ENCODE results near the gene DRAXIN. TPM values are rescaled to one million over a fixed set of nuclear protein-coding genes. Genes with fewer than 3 reads are reported as not detected.

DRAXIN gene
- total and polyA plus RNA-seq, 4 donors: 0.04 to 0.31 (median 0.14) TPM

GRCh38 chr1:11751087-11751486 is 59.6 kb downstream of the DRAXIN start:
- H3K27ac ChIP-seq (ENCODE audit: low read depth in 1 of 2, low read length in 1 of 2): no peak overlapping the region
- ATAC-seq (ENCODE audit: insufficient read depth, low FRiP score) (no peak), DNase-seq (no peak)
- TF ChIP-seq CTCF (IDR thresholded peaks at IDR 0.05; ENCODE audit: control extremely low read depth, extremely low read depth): no peak
- H3K27me3 ChIP-seq (ENCODE audit: control insufficient read depth in 3 of 3, insufficient read depth in 3 of 3, low read length in 2 of 3): no peaks in the 10 kb centered on the region
- H3K9ac ChIP-seq (ENCODE audit: insufficient read depth in 1 of 2, low read length in 2 of 2): no peak overlapping the region
- WGBS, 2 donors: 90 to 92% methylated on average over 9 of the region's 9 CpGs
- H3K4me1 ChIP-seq (ENCODE audit: control insufficient read depth in 5 of 5, insufficient read depth in 5 of 5, low read length in 5 of 5): no peaks in the 10 kb centered on the region
- peaks cover 0 to 41% (median 4%) of the 10 kb centered on the region in 4 donors for H3K36me3 ChIP-seq (ENCODE audit: control insufficient read depth in 4 of 4, insufficient read depth in 4 of 4, low read length in 4 of 4)
- no peak overlapping the region for H3K4me3 ChIP-seq
- no peaks in the 10 kb centered on the region for H3K9me3 ChIP-seq (ENCODE audit: control insufficient read depth in 4 of 4, insufficient read depth in 3 of 4, low read length in 3 of 4)

GRCh38 chr1:11752359-11753088 is 61.0 kb downstream of the DRAXIN start:
- 58 to 66% methylated on average over 15 to 17 of the region's 17 CpGs for WGBS, 2 donors

GRCh38 chr1:11753555-11754208 is 62.2 kb downstream of the DRAXIN start:
- no peak overlapping the region for H3K9ac ChIP-seq (ENCODE audit: insufficient read depth in 1 of 2, low read length in 2 of 2)
- no peak for ATAC-seq (ENCODE audit: insufficient read depth, low FRiP score)
- 68 to 76% methylated on average over 7 of the region's 7 CpGs for WGBS, 2 donors
- H3K36me3 ChIP-seq (ENCODE audit: control insufficient read depth in 4 of 4, insufficient read depth in 4 of 4, low read length in 4 of 4): peaks cover 0 to 22% (median under 1%) of the 10 kb centered on the region in 4 donors
- no peaks in the 10 kb centered on the region for H3K9me3 ChIP-seq (ENCODE audit: control insufficient read depth in 4 of 4, insufficient read depth in 3 of 4, low read length in 3 of 4)
- no peak overlapping the region for H3K27ac ChIP-seq (ENCODE audit: low read depth in 1 of 2, low read length in 1 of 2)
- H3K4me3 ChIP-seq: no peak overlapping the region
- H3K4me1 ChIP-seq (ENCODE audit: control insufficient read depth in 5 of 5, insufficient read depth in 5 of 5, low read length in 5 of 5): no peaks in the 10 kb centered on the region
- TF ChIP-seq CTCF (IDR thresholded peaks at IDR 0.05; ENCODE audit: control extremely low read depth, extremely low read depth): no peak
- no peaks in the 10 kb centered on the region for H3K27me3 ChIP-seq (ENCODE audit: control insufficient read depth in 3 of 3, insufficient read depth in 3 of 3, low read length in 2 of 3)
- DNase-seq: no peak

More at GRCh38 chr1:11752359-11753088, 61.0 kb downstream of the DRAXIN start:
- Histone ChIP-seq H3K4me1 (ENCODE audit: control insufficient read depth in 5 of 5, insufficient read depth in 5 of 5, low read length in 5 of 5) (no peaks in the 10 kb centered on the region), H3K27ac (ENCODE audit: low read depth in 1 of 2, low read length in 1 of 2) (no peak overlapping the region), H3K27me3 (ENCODE audit: control insufficient read depth in 3 of 3, insufficient read depth in 3 of 3, low read length in 2 of 3) (no peaks in the 10 kb centered on the region), H3K9ac (ENCODE audit: insufficient read depth in 1 of 2, low read length in 2 of 2) (no peak overlapping the region), H3K4me3 (no peak overlapping the region), H3K36me3 (ENCODE audit: control insufficient read depth in 4 of 4, insufficient read depth in 4 of 4, low read length in 4 of 4) (peaks cover 0 to 33% (median 2%) of the 10 kb centered on the region in 4 donors), H3K9me3 (ENCODE audit: control insufficient read depth in 4 of 4, insufficient read depth in 3 of 4, low read length in 3 of 4) (no peaks in the 10 kb centered on the region)
- ATAC-seq (ENCODE audit: insufficient read depth, low FRiP score) (no peak), DNase-seq (no peak)
- TF ChIP-seq CTCF (IDR thresholded peaks at IDR 0.05; ENCODE audit: control extremely low read depth, extremely low read depth): no peak
